ENCODE results near the gene MTAP.

The MTAP gene

DNA sequence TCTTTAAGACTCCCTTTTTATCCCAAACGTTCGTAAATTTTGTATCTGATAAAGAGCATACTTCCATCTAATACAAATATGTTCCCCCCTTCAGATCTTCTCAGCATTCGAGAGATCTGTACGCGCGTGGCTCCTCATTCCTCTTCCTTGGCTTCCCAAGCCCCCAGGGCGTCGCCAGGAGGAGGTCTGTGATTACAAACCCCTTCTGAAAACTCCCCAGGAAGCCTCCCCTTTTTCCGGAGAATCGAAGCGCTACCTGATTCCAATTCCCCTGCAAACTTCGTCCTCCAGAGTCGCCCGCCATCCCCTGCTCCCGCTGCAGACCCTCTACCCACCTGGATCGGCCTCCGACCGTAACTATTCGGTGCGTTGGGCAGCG lies 171.9 kb downstream of the MTAP start:
- DNase-seq, result no peak

GRCh38 chr9:21974722-21975409 lies 172.4 kb downstream of the MTAP start:
- no peak for DNase-seq

GRCh38 chr9:21976334-21976875 lies 174.0 kb downstream of the MTAP start:
- DNase-seq, result no peak

DNA sequence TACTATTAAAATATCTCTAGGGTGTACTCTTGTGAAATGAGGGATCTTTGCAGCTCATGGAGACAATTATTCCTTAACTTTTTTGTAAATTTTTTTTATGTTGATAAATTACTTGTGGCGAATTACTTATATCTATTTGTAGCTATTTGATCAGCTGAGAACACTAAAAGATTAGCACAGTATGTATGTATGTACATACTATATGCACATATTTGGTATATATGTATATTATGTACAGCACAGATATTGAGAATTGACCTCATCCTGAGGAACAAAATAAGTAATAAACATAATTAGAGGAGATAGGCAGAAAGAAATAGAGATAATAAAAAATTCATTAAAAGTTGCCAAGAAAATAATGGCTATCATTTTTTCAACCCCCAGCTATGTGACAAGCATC lies 180.0 kb downstream of the MTAP start:
- DNase-seq, result no peak

DNA sequence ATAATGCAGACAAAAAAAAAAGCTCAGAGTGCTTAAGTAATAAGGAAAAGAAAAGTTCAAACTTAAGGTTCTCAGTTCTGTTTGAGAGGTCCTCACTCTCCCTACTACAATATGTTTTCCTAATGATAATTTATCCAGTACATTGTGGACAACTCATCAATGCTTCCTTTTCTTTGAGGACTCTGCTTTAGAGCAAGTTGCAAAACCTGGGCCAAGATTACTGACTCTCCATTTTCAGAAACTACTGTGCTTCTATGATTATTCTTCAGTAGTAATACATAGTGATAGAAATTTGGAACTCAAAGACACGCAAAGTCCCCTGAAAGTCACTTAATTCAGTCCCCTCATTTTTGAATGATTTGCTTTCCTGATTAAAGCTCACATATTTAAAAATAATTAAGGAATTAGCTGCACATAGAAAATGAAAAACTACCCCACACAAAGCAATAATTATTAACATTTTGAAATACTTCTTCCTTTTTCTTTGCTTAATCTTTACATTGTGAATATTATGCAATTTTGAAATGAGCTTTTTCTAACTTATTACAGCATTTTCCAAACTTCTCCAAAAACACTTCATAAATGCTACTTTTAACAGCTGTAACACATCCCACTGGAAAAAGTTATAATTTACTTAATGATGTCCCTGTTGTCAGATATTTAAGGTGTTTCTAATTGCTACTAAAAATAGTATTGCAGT lies 180.6 kb downstream of the MTAP start:
- DNase-seq, result no peak

GRCh38 chr9:21983561-21983935 lies 181.1 kb downstream of the MTAP start:
- no peak for DNase-seq

- no peak for DNase-seq
Observed at GRCh38 chr9:21984101-21984500, 181.7 kb downstream of the MTAP start.

DNA sequence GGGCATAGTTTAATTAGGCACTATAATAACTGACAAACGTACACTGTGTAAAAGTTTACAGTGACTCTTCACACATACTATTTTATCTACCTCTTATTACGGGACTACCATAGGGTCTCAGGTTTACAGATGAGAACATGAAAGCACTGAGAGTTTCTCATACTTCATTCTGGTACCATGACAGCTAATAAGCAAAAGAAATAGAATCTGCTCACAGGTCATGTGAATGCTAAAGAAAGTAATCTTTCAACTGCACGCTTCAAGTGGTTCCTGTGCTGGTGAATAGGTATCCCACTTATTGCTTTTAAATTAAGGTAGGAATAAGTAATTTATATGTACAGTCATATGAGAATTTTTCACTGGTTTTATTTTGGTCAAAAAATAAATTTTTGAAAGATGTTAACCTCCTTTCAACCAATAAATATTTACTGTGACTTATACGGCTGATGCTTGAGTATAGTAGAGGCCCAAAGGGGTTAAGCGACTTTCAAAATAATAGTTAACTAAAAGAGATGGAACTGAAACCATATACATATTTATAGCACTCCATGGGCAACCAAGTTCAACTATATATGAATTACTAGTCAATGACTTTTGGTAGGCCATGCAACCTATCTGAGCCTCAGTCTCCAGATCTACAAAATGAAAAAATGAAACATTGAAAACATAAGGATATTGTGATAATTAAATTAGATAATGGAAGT lies 183.7 kb downstream of the MTAP start:
- DNase-seq, result no peak

Measured in left hindlimb (tissue), 1 donor.